22Rv1 (cell line): ENCODE results near the gene FAF1.

Experiments used
- H3K27ac ChIP-seq: fragments of 450-650 bp; 2 replicates; pipeline ENCODE4 v1.5.1; 2017
- CTCF ChIP-seq: fragments of 450-650 bp; IDR thresholded peaks from 2 replicates; pipeline ENCODE4 v1.5.1; 2017; ENCODE audit warnings: mild to moderate bottlenecking
- ZFX ChIP-seq: fragments of 450-650 bp; IDR thresholded peaks from 2 replicates; pipeline ENCODE4 v1.6.1; 2017; ENCODE audit warnings: antibody characterized with exemption, borderline replicate concordance

FAF1 gene

GRCh38 chr1:50983219-50983802 is 23.2 kb upstream of the FAF1 start:
- H3K27ac ChIP-seq, result no peak overlapping the region

GRCh38 chr1:50982611-50983010 is 22.5 kb upstream of the FAF1 start:
- H3K27ac ChIP-seq, result no peak overlapping the region
- TF ChIP-seq ZFX, result no peak
- TF ChIP-seq CTCF, result no peak

More at GRCh38 chr1:50983219-50983802, 23.2 kb upstream of the FAF1 start:
- no peak for TF ChIP-seq ZFX
- TF ChIP-seq CTCF, result no peak

- TF ChIP-seq ZFX (no peak), CTCF (no peak)
- H3K27ac ChIP-seq, result no peak overlapping the region
Measured at GRCh38 chr1:50981741-50982140, 21.7 kb upstream of the FAF1 start.

- no peak for TF ChIP-seq ZFX
- TF ChIP-seq CTCF, result no peak
- H3K27ac ChIP-seq, result no peak overlapping the region
Measured at GRCh38 chr1:50980505-50980904, 20.4 kb upstream of the FAF1 start.

- no peak for TF ChIP-seq ZFX
- no peak for TF ChIP-seq CTCF
- no peak overlapping the region for H3K27ac ChIP-seq
Measured at GRCh38 chr1:50979937-50980336, 19.9 kb upstream of the FAF1 start.

- no peak overlapping the region for H3K27ac ChIP-seq
- TF ChIP-seq ZFX, result no peak
- TF ChIP-seq CTCF, result no peak
Measured at GRCh38 chr1:50978852-50979781, 19.1 kb upstream of the FAF1 start.
